WTC11 (cell line): ENCODE data around the gene NGF.

Experiments used
- CTCF ChIP-seq: fragments of 200-600 bp; IDR thresholded peaks from 2 replicates; pipeline ENCODE4 v1.8.0; 2022; ENCODE audit warnings: antibody characterized with exemption
- ELF4 ChIP-seq: sonication (generic); formaldehyde crosslinking; IDR thresholded peaks from 2 replicates; pipeline ENCODE4 v1.8.1; 2022; ENCODE audit warnings: low read depth, mild to moderate bottlenecking, moderate library complexity, missing genetic modification reagents
- FOXJ3 ChIP-seq: sonication (generic); formaldehyde crosslinking; IDR thresholded peaks from 2 replicates; pipeline ENCODE4 v1.9.0; 2021; ENCODE audit warnings: missing genetic modification reagents, mild to moderate bottlenecking, borderline replicate concordance
- MYBL2 ChIP-seq: sonication (generic); formaldehyde crosslinking; IDR thresholded peaks from 2 replicates; pipeline ENCODE4 v1.8.1; 2023; ENCODE audit warnings: mild to moderate bottlenecking, moderate library complexity, missing genetic modification reagents
- NFATC4 ChIP-seq: fragments of 250-450 bp; sonication (Bioruptor Pico); IDR thresholded peaks from 2 replicates; pipeline ENCODE4 v1.9.0; 2021; ENCODE audit warnings: mild to moderate bottlenecking
- NFYB ChIP-seq: sonication (generic); formaldehyde crosslinking; conservative IDR thresholded peaks from 2 replicates; pipeline ENCODE4 v1.8.0; 2022; ENCODE audit warnings: low read depth, missing genetic modification reagents
- NR1H2 ChIP-seq: sonication (generic); formaldehyde crosslinking; IDR thresholded peaks from 2 replicates; pipeline ENCODE4 v1.9.0; 2021; ENCODE audit warnings: mild to moderate bottlenecking, moderate library complexity, missing genetic modification reagents
- SMAD4 ChIP-seq: sonication (generic); formaldehyde crosslinking; IDR thresholded peaks from 2 replicates; pipeline ENCODE4 v1.8.0; 2022; ENCODE audit warnings: mild to moderate bottlenecking, missing genetic modification reagents
- TCF7 ChIP-seq: sonication (generic); formaldehyde crosslinking; IDR thresholded peaks from 2 replicates; pipeline ENCODE4 v1.8.0; 2022; ENCODE audit warnings: mild to moderate bottlenecking, low read depth, missing genetic modification reagents, moderate library complexity
- USF2 ChIP-seq: sonication (generic); formaldehyde crosslinking; IDR thresholded peaks from 2 replicates; pipeline ENCODE4 v1.8.1; 2023; ENCODE audit warnings: mild to moderate bottlenecking, missing genetic modification reagents, moderate library complexity

- TF ChIP-seq NFATC4 (CRISPR knock-in tag) (no peak), CTCF (no peak), ELF4 (CRISPR knock-in tag) (no peak), NFYB (no peak), SMAD4 (CRISPR knock-in tag) (no peak), NR1H2 (no peak), FOXJ3 (CRISPR knock-in tag) (no peak), MYBL2 (CRISPR knock-in tag) (no peak), USF2 (CRISPR knock-in tag) (no peak), TCF7 (CRISPR knock-in tag) (no peak)
Measured at GRCh38 chr1:115329965-115330364, 8.1 kb downstream of the NGF start.
